Gastroesophageal sphincter (tissue), 3 donors: Measurements from ENCODE around the gene LONP2.

Source experiments
- CTCF ChIP-seq, 4 experiments: fragments of 200-600 bp in 2 of 4; fragments of 450-650 bp in 2 of 4; sonication (generic) in 1 of 4; IDR thresholded peaks; one replicate each; pipeline ENCODE4 v1.5.1; 2017 to 2019; ENCODE audit warnings: antibody characterized with exemption in 4 of 4, mild to moderate bottlenecking in 2 of 4, moderate library complexity in 2 of 4
- POLR2A ChIP-seq, 2 donors: fragments of 450-650 bp; IDR thresholded peaks; one replicate each; pipeline ENCODE4 v1.6.1; 2017; ENCODE audit warnings: antibody characterized with exemption in 2 of 2, mild to moderate bottlenecking in 2 of 2, moderate library complexity in 1 of 2
- POLR2AphosphoS5 ChIP-seq: sonication (generic); formaldehyde crosslinking; IDR thresholded peaks from one replicate; pipeline ENCODE4 v1.6.1; 2017; ENCODE audit warnings: antibody characterized with exemption

- TF ChIP-seq CTCF (IDR thresholded peaks at IDR 0.05): no peak
- no peak for TF ChIP-seq POLR2A (IDR thresholded peaks at IDR 0.05)
- no peak for TF ChIP-seq POLR2AphosphoS5
Measured at GRCh38 chr16:48326915-48327314, 82.8 kb downstream of the LONP2 start.
